ENCODE results near the gene ELK3.

ELK3 gene
- 0.75 to 31.8 (median 6.7) reads per million in 18 experiments for total RNA-seq

GRCh38 chr12:96193725-96194575 lies at the start of gene ELK3:
TSS of gene ELK3 (plus strand) at chr12:96194375.
- DNase-seq = peak; percentile 63 to 70

GRCh38 chr12:96146747-96147146 lies 47.4 kb upstream of the ELK3 start:
- peak; percentile 41 to 57 for DNase-seq

GRCh38 chr12:96150442-96150841 lies 43.7 kb upstream of the ELK3 start:
- DNase-seq = no peak

GRCh38 chr12:96152164-96152563 lies 42.0 kb upstream of the ELK3 start:
- DNase-seq = no peak

GRCh38 chr12:96153131-96153725 lies 40.9 kb upstream of the ELK3 start:
- no peak for DNase-seq

GRCh38 chr12:96155181-96155580 lies 39.0 kb upstream of the ELK3 start:
- DNase-seq = no peak

GRCh38 chr12:96155781-96156180 lies 38.4 kb upstream of the ELK3 start:
- DNase-seq = no peak

- DNase-seq = no peak
Observed at GRCh38 chr12:96156211-96156610, 38.0 kb upstream of the ELK3 start.

- no peak for DNase-seq
Observed at GRCh38 chr12:96157427-96157826, 36.7 kb upstream of the ELK3 start.

- no peak for DNase-seq
Observed at GRCh38 chr12:96164951-96165811, 29.0 kb upstream of the ELK3 start.

- no peak for DNase-seq
Observed at GRCh38 chr12:96166765-96167164, 27.4 kb upstream of the ELK3 start.

GRCh38 chr12:96167492-96167891 lies 26.7 kb upstream of the ELK3 start:
- no peak for DNase-seq

- peak; percentile 12 to 30 for DNase-seq
Observed at GRCh38 chr12:96170328-96170727, 23.8 kb upstream of the ELK3 start.

GRCh38 chr12:96170762-96171161 lies 23.4 kb upstream of the ELK3 start:
- no peak for DNase-seq

GRCh38 chr12:96171905-96172304 lies 22.3 kb upstream of the ELK3 start:
- no peak for DNase-seq

GRCh38 chr12:96172981-96173380 lies 21.2 kb upstream of the ELK3 start:
- DNase-seq = no peak

- DNase-seq = no peak
Observed at GRCh38 chr12:96176575-96176974, 17.6 kb upstream of the ELK3 start.

- DNase-seq = peak; percentile 81 to 88
Observed at GRCh38 chr12:96177013-96177412, 17.2 kb upstream of the ELK3 start.

GRCh38 chr12:96183734-96184370 lies 10.3 kb upstream of the ELK3 start:
- no peak for DNase-seq

GRCh38 chr12:96185914-96186313 lies 8.3 kb upstream of the ELK3 start:
- no peak for DNase-seq

- no peak for DNase-seq
Observed at GRCh38 chr12:96186607-96187301, 7.4 kb upstream of the ELK3 start.

- no peak for DNase-seq
Observed at GRCh38 chr12:96187956-96188355, 6.2 kb upstream of the ELK3 start.
